Esophagus (tissue), 2 donors: ENCODE data around the gene UBE2QL1. TPM values are rescaled to one million over a fixed set of nuclear protein-coding genes. Genes with fewer than 3 reads are reported as not detected.

Experiments used
- H3K27ac ChIP-seq, 2 donors: one replicate each; pipeline ENCODE4 v1.5.1; 2013; ENCODE audit warnings: low read depth in 2 of 2, mild to moderate bottlenecking in 2 of 2, inconsistent platforms in 1 of 2, low read length in 1 of 2, moderate library complexity in 1 of 2
- H3K27me3 ChIP-seq, 2 donors: one replicate each; pipeline ENCODE4 v1.6.1; 2013; ENCODE audit warnings: low read length in 2 of 2, control low read depth in 1 of 2, mild to moderate bottlenecking in 1 of 2; ENCODE audit not compliant: insufficient read depth in 2 of 2, control insufficient read depth in 1 of 2
- H3K36me3 ChIP-seq, 2 donors: one replicate each; pipeline ENCODE4 v1.6.1; 2013; ENCODE audit warnings: low read length in 1 of 2; ENCODE audit not compliant: control insufficient read depth in 2 of 2, insufficient read depth in 2 of 2
- H3K4me1 ChIP-seq, 2 donors: one replicate each; pipeline ENCODE4 v1.6.1; 2013; ENCODE audit warnings: low read length in 1 of 2; ENCODE audit not compliant: control insufficient read depth in 2 of 2, insufficient read depth in 2 of 2
- H3K4me3 ChIP-seq, 2 donors: one replicate each; pipeline ENCODE4 v1.5.1; 2013; ENCODE audit warnings: low read length in 2 of 2, mild to moderate bottlenecking in 2 of 2, low read depth in 1 of 2, moderate library complexity in 1 of 2
- H3K9me3 ChIP-seq, 2 donors: one replicate each; pipeline ENCODE4 v1.6.1; 2013; ENCODE audit warnings: mild to moderate bottlenecking in 2 of 2, low read depth in 1 of 2, low read length in 1 of 2, moderate library complexity in 1 of 2; ENCODE audit not compliant: control insufficient read depth in 2 of 2, insufficient read depth in 1 of 2
- WGBS, 2 donors: extraction: QIAGEN DNeasy Blood & Tissue Kit; methylation state at CpG; one replicate each; pipeline ENCODE4 v1.1.7; 2013; 5-methylcytosine and 5-hydroxymethylcytosine counted together
- polyA plus RNA-seq, 2 donors: library from polyadenylated mRNA; stranded (reverse); fragments of 200-250 nt; gene quantifications; one replicate each; pipeline ENCODE4 v1.2.3, GENCODE V29; 2013
- donor health status: healthy with polysubstance abuse.
- donor health status: Bipolar disorder and iron deficiency.

The UBE2QL1 gene
- polyA plus RNA-seq, 2 donors = 0.16 to 0.53 TPM

- Histone ChIP-seq H3K27me3 (no peaks in the 10 kb centered on the region), H3K4me3 (no peak overlapping the region), H3K27ac (no peak overlapping the region), H3K9me3 (peaks cover 0 to 2% of the 10 kb centered on the region in 2 donors), H3K36me3 (no peaks in the 10 kb centered on the region), H3K4me1 (no peaks in the 10 kb centered on the region)
- WGBS, 2 donors = 80 to 83% methylated on average over 9 of the region's 9 CpGs
These were observed 35.3 kb downstream of the UBE2QL1 start for GRCh38 chr5:6483880-6484382.

GRCh38 chr5:6484446-6484845, 35.8 kb downstream of the UBE2QL1 start:
- Histone ChIP-seq H3K4me1 (no peaks in the 10 kb centered on the region), H3K9me3 (peaks cover 0 to 2% of the 10 kb centered on the region in 2 donors), H3K27me3 (no peaks in the 10 kb centered on the region), H3K36me3 (no peaks in the 10 kb centered on the region), H3K27ac (no peak overlapping the region), H3K4me3 (no peak overlapping the region)
- WGBS, 2 donors = 79 to 84% methylated on average over 13 of the region's 13 CpGs

- H3K9me3 ChIP-seq = peaks cover 0 to 2% of the 10 kb centered on the region in 2 donors
- H3K4me3 ChIP-seq = no peak overlapping the region
- no peaks in the 10 kb centered on the region for H3K4me1 ChIP-seq
- WGBS, 2 donors = 74 to 78% methylated on average over 5 of the region's 5 CpGs
- no peak overlapping the region for H3K27ac ChIP-seq
- H3K36me3 ChIP-seq = no peaks in the 10 kb centered on the region
- H3K27me3 ChIP-seq = no peaks in the 10 kb centered on the region
These were observed 36.2 kb downstream of the UBE2QL1 start for GRCh38 chr5:6484899-6485298.

GRCh38 chr5:6485441-6485840, 36.8 kb downstream of the UBE2QL1 start:
- Histone ChIP-seq H3K27ac (no peak overlapping the region), H3K4me3 (no peak overlapping the region), H3K4me1 (no peaks in the 10 kb centered on the region), H3K27me3 (no peaks in the 10 kb centered on the region), H3K9me3 (peaks cover 0 to 2% of the 10 kb centered on the region in 2 donors), H3K36me3 (no peaks in the 10 kb centered on the region)
- 47 to 51% methylated on average over 4 of the region's 4 CpGs for WGBS, 2 donors

GRCh38 chr5:6486074-6486473, 37.4 kb downstream of the UBE2QL1 start:
- H3K4me1 ChIP-seq = no peaks in the 10 kb centered on the region
- H3K27me3 ChIP-seq = no peaks in the 10 kb centered on the region
- no peaks in the 10 kb centered on the region for H3K36me3 ChIP-seq
- peaks cover 0 to 2% of the 10 kb centered on the region in 2 donors for H3K9me3 ChIP-seq
- no peak overlapping the region for H3K4me3 ChIP-seq
- WGBS, 2 donors = 78 to 89% methylated on average over 1 of the region's 1 CpG
- H3K27ac ChIP-seq = no peak overlapping the region

GRCh38 chr5:6487081-6487480, 38.4 kb downstream of the UBE2QL1 start:
- WGBS, 2 donors = 55 to 56% methylated on average over 3 of the region's 3 CpGs
- Histone ChIP-seq H3K27me3 (no peaks in the 10 kb centered on the region), H3K27ac (no peak overlapping the region), H3K36me3 (no peaks in the 10 kb centered on the region), H3K4me1 (no peaks in the 10 kb centered on the region), H3K9me3 (peaks cover 0 to 2% of the 10 kb centered on the region in 2 donors), H3K4me3 (no peak overlapping the region)

GRCh38 chr5:6488021-6488420, 39.4 kb downstream of the UBE2QL1 start:
- peaks cover 0 to 2% of the 10 kb centered on the region in 2 donors for H3K9me3 ChIP-seq
- H3K4me3 ChIP-seq = no peak overlapping the region
- WGBS, 2 donors = 29 to 49% methylated on average over 4 of the region's 4 CpGs
- no peaks in the 10 kb centered on the region for H3K36me3 ChIP-seq
- H3K27me3 ChIP-seq = no peaks in the 10 kb centered on the region
- H3K27ac ChIP-seq = no peak overlapping the region
- no peaks in the 10 kb centered on the region for H3K4me1 ChIP-seq

GRCh38 chr5:6489643-6490185, 41.1 kb downstream of the UBE2QL1 start:
- Histone ChIP-seq H3K4me1 (no peaks in the 10 kb centered on the region), H3K27ac (no peak overlapping the region), H3K27me3 (no peaks in the 10 kb centered on the region), H3K4me3 (no peak overlapping the region), H3K9me3 (peaks cover 0 to 2% of the 10 kb centered on the region in 2 donors), H3K36me3 (no peaks in the 10 kb centered on the region)
- WGBS, 2 donors = 84 to 85% methylated on average over 10 of the region's 10 CpGs

GRCh38 chr5:6490246-6490645, 41.6 kb downstream of the UBE2QL1 start:
- no peaks in the 10 kb centered on the region for H3K4me1 ChIP-seq
- no peaks in the 10 kb centered on the region for H3K27me3 ChIP-seq
- no peak overlapping the region for H3K27ac ChIP-seq
- H3K4me3 ChIP-seq = no peak overlapping the region
- H3K9me3 ChIP-seq = no peaks in the 10 kb centered on the region
- 81 to 86% methylated on average over 9 of the region's 9 CpGs for WGBS, 2 donors
- no peaks in the 10 kb centered on the region for H3K36me3 ChIP-seq

- 28 to 44% methylated on average over 3 of the region's 3 CpGs for WGBS, 2 donors
- Histone ChIP-seq H3K4me3 (no peak overlapping the region), H3K4me1 (no peaks in the 10 kb centered on the region), H3K27me3 (no peaks in the 10 kb centered on the region), H3K27ac (no peak overlapping the region), H3K36me3 (no peaks in the 10 kb centered on the region), H3K9me3 (no peaks in the 10 kb centered on the region)
These were observed 42.0 kb downstream of the UBE2QL1 start for GRCh38 chr5:6490693-6491092.
